Endothelial cell of umbilical vein (primary cell): ENCODE results near the gene RGS11.

Source experiments
- CTCF ChIP-seq, 2 donors: IDR thresholded peaks; 1 replicate in 1 of 2; 2 replicates in 1 of 2; pipeline ENCODE4 v1.5.1; 2011; ENCODE audit warnings: low read length in 2 of 2, mild to moderate bottlenecking in 2 of 2, moderate library complexity in 2 of 2, control low read depth in 1 of 2, inconsistent platforms in 1 of 2, low read depth in 1 of 2; ENCODE audit not compliant: insufficient read depth in 1 of 2; ENCODE audit errors: extremely low read depth in 1 of 2
- EZH2 ChIP-seq: IDR thresholded peaks from 2 replicates; pipeline ENCODE4 v1.6.1; 2012; ENCODE audit warnings: borderline replicate concordance, low read depth, mild to moderate bottlenecking, moderate library complexity, low read length, inconsistent platforms; ENCODE audit not compliant: severe bottlenecking
- MAX ChIP-seq: IDR thresholded peaks from 2 replicates; pipeline ENCODE4 v1.6.1; 2011; ENCODE audit not compliant: insufficient read depth, insufficient read length
- POLR2AphosphoS5 ChIP-seq: IDR thresholded peaks from 2 replicates; pipeline ENCODE4 v1.6.1; 2012; ENCODE audit warnings: low read depth, mild to moderate bottlenecking, control low read depth, low read length, moderate library complexity; ENCODE audit not compliant: insufficient read depth

GRCh38 chr16:291539-291938 lies 15.8 kb upstream of the RGS11 start:
- TF ChIP-seq CTCF (IDR thresholded peaks at IDR 0.05; ENCODE audit: extremely low read depth in 1 of 2, insufficient read depth in 1 of 2, low read depth in 1 of 2, low read length in 2 of 2): no peak
- no peak for TF ChIP-seq POLR2AphosphoS5
- no peak for TF ChIP-seq EZH2
- TF ChIP-seq MAX: no peak
